Ascending aorta (tissue), 2 donors: ENCODE measurements around the gene SORCS1. TPM values are rescaled to one million over a fixed set of nuclear protein-coding genes. Genes with fewer than 3 reads are reported as not detected.

ENCODE experiments used
- DNase-seq, 2 donors: peaks; one replicate each; pipeline ENCODE4 v3.0.0-alpha.2; 2019; ENCODE audit warnings: low spot score in 2 of 2
- H3K27ac ChIP-seq, 2 donors: fragments of 200-600 bp; sonication (generic); one replicate each; pipeline ENCODE4 v1.5.1; 2016 to 2017; ENCODE audit warnings: mild to moderate bottlenecking in 1 of 2
- H3K27me3 ChIP-seq: fragments of 200-600 bp; sonication (generic); one replicate; pipeline ENCODE4 v1.5.1; 2017
- H3K36me3 ChIP-seq, 2 donors: fragments of 200-600 bp; sonication (generic); one replicate each; pipeline ENCODE4 v1.5.1; 2016
- H3K4me1 ChIP-seq, 2 donors: fragments of 200-600 bp; sonication (generic); one replicate each; pipeline ENCODE4 v1.5.1; 2016 to 2017; ENCODE audit warnings: mild to moderate bottlenecking in 1 of 2
- H3K4me3 ChIP-seq, 2 donors: fragments of 200-600 bp; sonication (generic); one replicate each; pipeline ENCODE4 v1.5.1; 2016 to 2017; ENCODE audit warnings: mild to moderate bottlenecking in 1 of 2
- H3K9me3 ChIP-seq, 2 donors: fragments of 200-600 bp; sonication (generic); one replicate each; pipeline ENCODE4 v1.5.1; 2016
- intact Hi-C: fragments of 100-400 bp; cut with DNase I; formaldehyde crosslinking; loops from one replicate; pipeline ENCODE4 v1.15.1; 2023
- total RNA-seq: library from RNA; depleted of rRNA; stranded (reverse); fragments of >200 nt; gene quantifications from one replicate; pipeline ENCODE4 v1.1.0, GENCODE V29; 2016
- TF ChIP-seq, protein P1 (sequence below), 3 experiments: fragments of 200-600 bp in 2 of 3; fragments of 450-650 bp in 1 of 3; sonication (generic) in 2 of 3; IDR thresholded peaks; one replicate each; pipeline ENCODE4 v1.5.1; 2016 to 2019; ENCODE audit warnings: antibody characterized with exemption in 3 of 3, mild to moderate bottlenecking in 1 of 3, moderate library complexity in 1 of 3

Gene SORCS1
- total RNA-seq = not detected

- Histone ChIP-seq H3K4me1 (no peaks in the 10 kb centered on the region), H3K9me3 (no peaks in the 10 kb centered on the region), H3K27ac (no peak within 1 kb of the TSS), H3K27me3 (no peaks in the 10 kb centered on the region), H3K4me3 (peak within 1 kb of the TSS in 1 of 2 donors; percentile 44), H3K36me3 (no peaks in the 10 kb centered on the region)
- DNase-seq = no peak
- intact Hi-C loops = no loop called here
- TF ChIP-seq, protein P1, sequence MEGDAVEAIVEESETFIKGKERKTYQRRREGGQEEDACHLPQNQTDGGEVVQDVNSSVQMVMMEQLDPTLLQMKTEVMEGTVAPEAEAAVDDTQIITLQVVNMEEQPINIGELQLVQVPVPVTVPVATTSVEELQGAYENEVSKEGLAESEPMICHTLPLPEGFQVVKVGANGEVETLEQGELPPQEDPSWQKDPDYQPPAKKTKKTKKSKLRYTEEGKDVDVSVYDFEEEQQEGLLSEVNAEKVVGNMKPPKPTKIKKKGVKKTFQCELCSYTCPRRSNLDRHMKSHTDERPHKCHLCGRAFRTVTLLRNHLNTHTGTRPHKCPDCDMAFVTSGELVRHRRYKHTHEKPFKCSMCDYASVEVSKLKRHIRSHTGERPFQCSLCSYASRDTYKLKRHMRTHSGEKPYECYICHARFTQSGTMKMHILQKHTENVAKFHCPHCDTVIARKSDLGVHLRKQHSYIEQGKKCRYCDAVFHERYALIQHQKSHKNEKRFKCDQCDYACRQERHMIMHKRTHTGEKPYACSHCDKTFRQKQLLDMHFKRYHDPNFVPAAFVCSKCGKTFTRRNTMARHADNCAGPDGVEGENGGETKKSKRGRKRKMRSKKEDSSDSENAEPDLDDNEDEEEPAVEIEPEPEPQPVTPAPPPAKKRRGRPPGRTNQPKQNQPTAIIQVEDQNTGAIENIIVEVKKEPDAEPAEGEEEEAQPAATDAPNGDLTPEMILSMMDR (IDR thresholded peaks at IDR 0.05) = no peak
Measured at GRCh38 chr10:107163881-107164861, at the start of gene SORCS1. Gene SORCS1 (minus strand): TSS chr10:107164706.

DNA sequence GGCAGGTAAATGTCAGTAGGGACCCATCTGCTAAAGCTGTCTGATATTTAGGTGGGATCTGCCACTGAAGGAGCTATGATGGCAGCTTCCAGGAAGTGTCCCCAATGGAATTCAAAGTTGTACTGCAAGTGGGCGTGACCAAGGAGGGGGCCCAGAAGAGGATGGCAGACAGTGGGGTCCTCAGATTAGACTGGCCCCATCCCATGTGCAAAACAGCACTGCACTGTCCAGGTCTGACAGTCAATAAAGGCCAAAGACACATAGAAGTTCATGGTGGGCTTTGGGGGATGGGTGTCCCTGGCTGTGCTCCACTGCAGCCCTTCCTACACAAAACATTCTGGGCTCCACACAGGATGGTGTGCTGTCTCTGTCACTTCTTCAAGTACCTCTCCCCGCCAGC, 49.8 kb upstream of the SORCS1 start:
- DNase-seq = no peak
- Histone ChIP-seq H3K4me3 (no peak overlapping the region), H3K27ac (no peak overlapping the region), H3K4me1 (no peaks in the 10 kb centered on the region), H3K9me3 (no peaks in the 10 kb centered on the region), H3K27me3 (no peaks in the 10 kb centered on the region), H3K36me3 (no peaks in the 10 kb centered on the region)
- intact Hi-C loops = no loop called here
- TF ChIP-seq, protein P1 (IDR thresholded peaks at IDR 0.05) = no peak

DNA sequence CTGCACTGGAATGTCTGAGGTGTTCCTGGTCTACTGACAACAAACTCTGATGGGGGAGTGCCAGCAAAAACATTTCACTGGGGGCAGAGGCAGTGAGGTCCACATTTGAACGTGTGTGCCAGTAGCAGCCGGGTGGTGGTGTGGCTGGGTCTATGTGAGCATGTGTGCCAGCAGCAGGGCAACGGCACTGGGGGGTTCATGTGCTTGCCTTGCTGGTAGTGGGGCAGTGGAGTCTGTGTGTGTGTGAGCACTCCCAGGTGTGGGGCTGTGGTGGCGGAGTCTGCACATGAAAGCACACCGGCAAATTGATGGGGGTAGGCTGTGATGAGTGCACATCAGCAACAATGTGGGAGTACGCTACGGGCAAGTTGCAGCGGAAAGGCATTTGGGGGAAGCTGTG, 49.4 kb upstream of the SORCS1 start:
- Histone ChIP-seq H3K36me3 (no peaks in the 10 kb centered on the region), H3K27ac (no peak overlapping the region), H3K27me3 (no peaks in the 10 kb centered on the region), H3K9me3 (no peaks in the 10 kb centered on the region), H3K4me1 (no peaks in the 10 kb centered on the region), H3K4me3 (no peak overlapping the region)
- DNase-seq = no peak
- intact Hi-C loops = no loop called here
- TF ChIP-seq, protein P1 (IDR thresholded peaks at IDR 0.05) = no peak

- intact Hi-C loops = no loop called here
- TF ChIP-seq, protein P1 (IDR thresholded peaks at IDR 0.05) = no peak
- H3K27me3 ChIP-seq = no peaks in the 10 kb centered on the region
- H3K27ac ChIP-seq = no peak overlapping the region
- H3K4me3 ChIP-seq = no peak overlapping the region
- no peaks in the 10 kb centered on the region for H3K9me3 ChIP-seq
- H3K36me3 ChIP-seq = no peaks in the 10 kb centered on the region
- no peaks in the 10 kb centered on the region for H3K4me1 ChIP-seq
- no peak for DNase-seq
Measured at GRCh38 chr10:107206833-107207232, 42.3 kb upstream of the SORCS1 start.

- Histone ChIP-seq H3K4me3 (no peak overlapping the region), H3K4me1 (no peaks in the 10 kb centered on the region), H3K27me3 (no peaks in the 10 kb centered on the region), H3K9me3 (no peaks in the 10 kb centered on the region), H3K27ac (no peak overlapping the region), H3K36me3 (no peaks in the 10 kb centered on the region)
- intact Hi-C loops = no loop called here
- TF ChIP-seq, protein P1 (IDR thresholded peaks at IDR 0.05) = no peak
- DNase-seq = no peak
Measured at GRCh38 chr10:107169516-107169915, 5.0 kb upstream of the SORCS1 start.
